OCI-LY7 (cell line): ENCODE data around the gene DIP2C. TPM values are rescaled to one million over a fixed set of nuclear protein-coding genes. Genes with fewer than 3 reads are reported as not detected.

ENCODE experiments used
- BruUV-seq: library from RNA; stranded (reverse); fragments of 400-500 nt; replicated peaks from 2 replicates; lab custom pipeline; 2021; lab: Mats Ljungman, UMichigan
- CTCF ChIA-PET: fragments of 300-600 bp; sonication (Branson Sonifier 250); formaldehyde crosslinking; loops from one replicate; lab custom pipeline; 2022; ENCODE audit warnings: antibody characterized with exemption; ENCODE audit not compliant: unreplicated experiment; lab: Charles Lee
- POLR2A ChIA-PET: fragments of 300-600 bp; sonication (Branson Sonifier 250); formaldehyde crosslinking; loops from one replicate; lab custom pipeline; 2022; ENCODE audit warnings: antibody characterized with exemption; lab: Charles Lee
- DNase-seq: peaks from one replicate; pipeline ENCODE4 v3.0.0-alpha.2; 2015; ENCODE audit warnings: low spot score
- H2AFZ ChIP-seq: fragments of 200-600 bp; sonication (generic), shearing (Covaris generic); 2 replicates; pipeline ENCODE4 v1.6.1; 2014; ENCODE audit warnings: mild to moderate bottlenecking, antibody characterized with exemption, low read length, moderate library complexity
- H3K27ac ChIP-seq: fragments of 200-600 bp; sonication (generic); 2 replicates; pipeline ENCODE4 v1.5.1; 2014; ENCODE audit warnings: mixed run types, low read depth, mild to moderate bottlenecking, moderate library complexity, low read length, inconsistent platforms; ENCODE audit not compliant: poor library complexity, severe bottlenecking
- H3K36me3 ChIP-seq: fragments of 200-600 bp; sonication (generic); 2 replicates; pipeline ENCODE4 v1.6.1; 2014; ENCODE audit warnings: mild to moderate bottlenecking, antibody characterized with exemption, low read length, moderate library complexity, mixed read lengths; ENCODE audit not compliant: insufficient read depth
- H3K4me1 ChIP-seq: fragments of 200-600 bp; sonication (generic); 2 replicates; pipeline ENCODE4 v1.5.1; 2014; ENCODE audit warnings: mild to moderate bottlenecking, low read length; ENCODE audit not compliant: insufficient read depth, poor library complexity, severe bottlenecking
- H3K4me2 ChIP-seq: fragments of 200-600 bp; sonication (generic); 2 replicates; pipeline ENCODE4 v1.6.1; 2014; ENCODE audit warnings: mild to moderate bottlenecking, low read length
- H3K4me3 ChIP-seq: fragments of 200-600 bp; sonication (generic); 2 replicates; pipeline ENCODE4 v1.5.1; 2014; ENCODE audit warnings: mild to moderate bottlenecking, low read depth, low read length; ENCODE audit not compliant: poor library complexity, severe bottlenecking
- H3K79me2 ChIP-seq: fragments of 200-600 bp; sonication (generic); 2 replicates; pipeline ENCODE4 v1.6.1; 2016; ENCODE audit warnings: low read depth, mild to moderate bottlenecking, low read length, moderate library complexity, mixed read lengths; ENCODE audit not compliant: insufficient read depth
- H3K9me2 ChIP-seq: fragments of 200-600 bp; sonication (generic); 2 replicates; pipeline ENCODE4 v1.6.1; 2016; ENCODE audit warnings: mild to moderate bottlenecking, low read length, mixed read lengths; ENCODE audit not compliant: insufficient read depth
- H3K9me3 ChIP-seq: fragments of 200-600 bp; sonication (generic); 2 replicates; pipeline ENCODE4 v1.6.1; 2014; ENCODE audit warnings: mild to moderate bottlenecking, mixed run types, low read length, mixed read lengths
- H4K20me1 ChIP-seq: fragments of 200-600 bp; sonication (generic); 2 replicates; pipeline ENCODE4 v1.6.1; 2014; ENCODE audit warnings: mild to moderate bottlenecking, antibody characterized with exemption, low read length, moderate library complexity, mixed read lengths; ENCODE audit not compliant: insufficient read depth
- EZH2phosphoT487 ChIP-seq: fragments of 200-600 bp; sonication (generic); IDR thresholded peaks from 2 replicates; pipeline ENCODE4 v1.6.1; 2018; ENCODE audit warnings: low read depth, borderline replicate concordance, mild to moderate bottlenecking, mixed run types, antibody characterized with exemption, low read length, moderate library complexity, mixed read lengths
- intact Hi-C: fragments of 100-400 bp; cut with micrococcal nuclease; formaldehyde crosslinking; loops from one replicate; pipeline ENCODE4 v1.10.0; 2022; ENCODE audit not compliant: unreplicated experiment
- total RNA-seq, 2 experiments: library from RNA; depleted of rRNA in 1 of 2; stranded (reverse); fragments of >200 nt in 1 of 2; shearing (Covaris generic) in 1 of 2; gene quantifications; 2 replicates each; pipeline ENCODE4 v1.2.3, GENCODE V29; 2014 to 2022
- TF ChIP-seq, protein P1 (sequence below): fragments of 200-600 bp; sonication (generic); conservative IDR thresholded peaks from 2 replicates; pipeline ENCODE4 v1.5.1; 2014; ENCODE audit warnings: mild to moderate bottlenecking, antibody characterized with exemption, low read length, moderate library complexity, mixed read lengths

The DIP2C gene
- total RNA-seq, 2 experiments from 2014 or later: 10.9 to 29.5 TPM

DNA sequence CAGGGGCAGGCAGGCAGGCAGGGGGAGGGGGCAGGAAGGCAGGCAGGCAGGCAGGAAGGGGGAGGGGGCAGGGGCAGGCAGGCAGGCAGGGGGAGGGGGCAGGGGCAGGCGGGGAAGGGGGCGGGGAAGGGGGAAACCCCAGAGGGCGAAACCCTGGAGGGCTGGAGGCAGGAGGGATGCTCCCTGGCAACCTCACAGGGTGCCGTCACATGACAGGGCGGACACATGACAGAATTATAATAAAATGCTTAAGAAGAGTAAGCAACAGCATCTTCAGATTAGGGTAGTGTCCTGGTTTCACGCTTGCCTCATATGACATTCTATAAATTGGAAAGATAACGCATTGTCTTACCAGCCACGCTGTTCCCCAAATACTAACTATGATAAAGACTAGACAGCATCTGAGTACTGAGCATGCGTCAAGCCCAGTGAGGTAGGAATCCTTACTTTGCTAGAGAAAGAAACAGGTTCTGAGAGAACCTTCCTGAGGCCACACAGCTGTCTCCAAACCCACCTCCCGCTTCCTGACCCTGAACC, 131.6 kb downstream of the DIP2C start:
- no TSS peak for BruUV-seq
- no peaks in the 10 kb centered on the region for H4K20me1 ChIP-seq
- H3K79me2 ChIP-seq: no peaks in the 10 kb centered on the region
- no peaks in the 10 kb centered on the region for H3K36me3 ChIP-seq
- peak overlapping the region; percentile 32; the same call in 1 of the 2 replicates for H3K4me2 ChIP-seq
- no peaks in the 10 kb centered on the region for H3K9me2 ChIP-seq
- POLR2A ChIA-PET: no interaction called here
- no peaks in the 10 kb centered on the region for H3K9me3 ChIP-seq
- CTCF ChIA-PET: no interaction called here
- H3K4me1 ChIP-seq: peaks cover 42% of the 10 kb centered on the region
- H3K27ac ChIP-seq: peak overlapping the region; percentile 37
- peak overlapping the region; percentile 81 for H2AFZ ChIP-seq
- peak; percentile 86 for DNase-seq
- H3K4me3 ChIP-seq: peak overlapping the region; percentile 6
- intact Hi-C loops: no loop called here
- TF ChIP-seq EZH2phosphoT487: no peak
- TF ChIP-seq, protein P1, sequence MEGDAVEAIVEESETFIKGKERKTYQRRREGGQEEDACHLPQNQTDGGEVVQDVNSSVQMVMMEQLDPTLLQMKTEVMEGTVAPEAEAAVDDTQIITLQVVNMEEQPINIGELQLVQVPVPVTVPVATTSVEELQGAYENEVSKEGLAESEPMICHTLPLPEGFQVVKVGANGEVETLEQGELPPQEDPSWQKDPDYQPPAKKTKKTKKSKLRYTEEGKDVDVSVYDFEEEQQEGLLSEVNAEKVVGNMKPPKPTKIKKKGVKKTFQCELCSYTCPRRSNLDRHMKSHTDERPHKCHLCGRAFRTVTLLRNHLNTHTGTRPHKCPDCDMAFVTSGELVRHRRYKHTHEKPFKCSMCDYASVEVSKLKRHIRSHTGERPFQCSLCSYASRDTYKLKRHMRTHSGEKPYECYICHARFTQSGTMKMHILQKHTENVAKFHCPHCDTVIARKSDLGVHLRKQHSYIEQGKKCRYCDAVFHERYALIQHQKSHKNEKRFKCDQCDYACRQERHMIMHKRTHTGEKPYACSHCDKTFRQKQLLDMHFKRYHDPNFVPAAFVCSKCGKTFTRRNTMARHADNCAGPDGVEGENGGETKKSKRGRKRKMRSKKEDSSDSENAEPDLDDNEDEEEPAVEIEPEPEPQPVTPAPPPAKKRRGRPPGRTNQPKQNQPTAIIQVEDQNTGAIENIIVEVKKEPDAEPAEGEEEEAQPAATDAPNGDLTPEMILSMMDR: no peak

- no peak for DNase-seq
- H3K4me3 ChIP-seq: no peak overlapping the region
- no peaks in the 10 kb centered on the region for H3K9me2 ChIP-seq
- H3K36me3 ChIP-seq: no peaks in the 10 kb centered on the region
- no peaks in the 10 kb centered on the region for H3K79me2 ChIP-seq
- peak overlapping the region; percentile 35; the same call in 1 of the 2 replicates for H2AFZ ChIP-seq
- CTCF ChIA-PET: no interaction called here
- peaks cover 35% of the 10 kb centered on the region for H3K4me1 ChIP-seq
- no peak overlapping the region for H3K27ac ChIP-seq
- no peaks in the 10 kb centered on the region for H4K20me1 ChIP-seq
- peak overlapping the region; percentile 44 for H3K4me2 ChIP-seq
- no peaks in the 10 kb centered on the region for H3K9me3 ChIP-seq
- POLR2A ChIA-PET: no interaction called here
- no TSS peak for BruUV-seq
- intact Hi-C loops: no loop called here
- no peak for TF ChIP-seq EZH2phosphoT487
- TF ChIP-seq, protein P1: no peak
These were observed 132.4 kb downstream of the DIP2C start for GRCh38 chr10:556971-557637.
